GM18508 (cell line): ENCODE measurements around the gene MAP7D2.

Experiments used
- ATAC-seq: cut with Tn5 transposase; IDR thresholded peaks from one replicate; pipeline ENCODE4 v1.9.1; 2021; ENCODE audit warnings: moderate number of reproducible peaks; ENCODE audit not compliant: insufficient read depth, unreplicated experiment

Gene MAP7D2

DNA sequence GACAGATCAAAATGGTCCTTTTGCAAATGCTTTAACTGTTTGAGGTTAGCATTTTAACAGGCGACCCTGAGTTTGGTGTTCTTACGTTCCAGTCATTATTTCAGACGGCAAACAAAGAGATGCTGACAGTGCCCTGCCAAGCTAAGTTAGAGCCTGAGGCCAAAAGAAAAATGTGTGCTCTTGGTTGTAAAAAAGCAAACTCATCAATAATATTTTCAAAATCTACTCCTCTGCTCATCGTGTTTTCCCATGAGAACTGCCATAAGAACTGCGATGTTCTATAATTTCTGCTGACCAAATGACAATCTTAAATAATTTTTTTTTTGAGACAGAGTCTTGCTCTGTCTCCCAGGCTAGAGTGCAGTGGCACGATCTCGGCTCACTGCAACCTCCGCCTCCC, 63.2 kb downstream of the MAP7D2 start:
- no peak for ATAC-seq

DNA sequence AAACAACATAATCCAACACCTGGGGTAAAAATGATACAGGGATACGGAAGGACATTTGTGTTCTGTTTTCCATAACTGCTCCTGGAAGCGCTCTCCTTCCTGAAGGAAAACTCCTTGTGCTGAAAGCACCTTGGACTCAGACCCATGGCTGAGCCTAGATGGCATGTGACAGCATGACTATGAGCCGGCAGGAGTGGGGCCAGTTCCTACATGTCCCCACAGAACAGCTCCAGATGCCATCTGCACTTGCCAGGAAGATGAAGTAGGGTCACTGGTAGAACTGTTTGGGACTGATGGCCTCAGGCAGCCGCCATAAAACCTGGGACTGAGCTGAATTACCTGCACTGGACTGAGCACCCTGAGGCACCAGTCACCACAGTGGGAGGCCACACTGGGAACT, 69.8 kb downstream of the MAP7D2 start:
- no peak for ATAC-seq

DNA sequence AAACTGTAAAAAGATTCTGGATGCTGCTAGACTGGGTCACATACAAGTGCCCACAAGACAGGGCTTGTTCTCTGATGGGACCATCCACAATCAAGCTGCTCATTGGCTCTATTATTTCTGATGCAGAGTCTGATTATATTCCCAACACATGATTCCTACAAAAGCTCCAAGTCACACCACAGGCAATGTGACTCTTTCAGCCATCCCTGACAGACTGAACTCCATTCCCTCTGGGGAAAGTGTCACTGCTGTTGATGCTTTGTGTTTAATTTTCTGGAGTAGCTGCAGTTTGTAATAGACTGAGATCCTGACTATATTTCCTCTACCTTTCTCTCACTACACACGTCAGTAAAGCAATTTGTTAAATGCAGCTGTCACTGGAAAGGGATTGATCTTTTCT, 70.5 kb downstream of the MAP7D2 start:
- ATAC-seq, result no peak

DNA sequence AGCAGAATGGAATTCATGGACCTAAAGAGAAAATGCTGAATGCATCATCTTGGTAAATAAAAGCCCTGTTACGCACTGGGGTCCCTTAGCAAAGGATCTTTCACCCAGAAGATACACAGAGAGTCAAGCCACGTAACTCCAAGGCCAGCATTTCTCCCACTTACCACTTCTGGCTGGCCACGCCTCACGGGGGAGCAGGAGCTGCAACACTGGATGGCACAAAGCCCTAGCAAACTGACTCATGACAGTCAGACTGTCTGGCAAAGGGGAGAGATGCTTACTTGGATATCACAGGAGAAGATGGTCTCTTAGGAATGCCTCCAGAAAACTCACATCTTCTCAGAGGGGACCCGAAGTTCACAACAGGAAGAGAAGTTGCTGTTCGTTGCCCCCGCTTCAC, 74.5 kb downstream of the MAP7D2 start:
- ATAC-seq, result no peak

DNA sequence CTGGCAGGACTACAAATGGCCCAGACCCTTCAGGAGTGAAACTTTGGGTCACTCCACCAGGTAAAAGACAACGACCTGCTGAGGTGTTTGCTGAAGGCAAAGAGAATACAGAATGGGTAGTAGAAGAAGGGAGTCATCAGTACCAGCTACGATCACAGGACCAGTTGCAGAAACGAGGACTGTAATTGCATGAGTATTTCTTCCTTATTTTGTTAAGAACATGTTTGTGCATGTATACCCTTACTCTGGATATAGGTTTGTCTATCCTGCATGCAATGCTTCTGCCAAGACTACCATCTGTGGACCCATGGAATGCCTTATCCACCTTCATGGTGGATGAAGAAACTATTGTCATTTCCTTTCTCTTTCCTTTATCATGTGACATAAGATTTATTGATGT, 77.7 kb downstream of the MAP7D2 start:
- no peak for ATAC-seq

DNA sequence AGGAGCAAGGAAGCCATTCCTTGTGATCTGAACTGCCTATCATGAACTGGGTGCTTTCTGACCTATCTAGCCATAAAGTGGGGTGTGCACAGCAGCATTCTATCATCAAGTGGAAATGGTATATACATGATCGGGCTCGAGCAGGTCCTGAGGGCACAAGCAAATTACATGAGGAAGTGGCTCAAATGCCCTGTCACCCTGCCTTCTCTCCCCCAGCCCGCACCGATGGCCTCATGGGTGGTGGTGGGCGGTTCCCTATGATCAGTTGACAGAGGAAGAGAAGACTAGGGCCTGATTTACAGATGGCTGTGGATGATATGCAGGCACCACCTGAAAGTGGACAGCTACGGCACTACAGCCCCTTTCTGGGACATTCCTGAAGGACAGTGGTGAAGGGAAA, 79.5 kb downstream of the MAP7D2 start:
- no peak for ATAC-seq

DNA sequence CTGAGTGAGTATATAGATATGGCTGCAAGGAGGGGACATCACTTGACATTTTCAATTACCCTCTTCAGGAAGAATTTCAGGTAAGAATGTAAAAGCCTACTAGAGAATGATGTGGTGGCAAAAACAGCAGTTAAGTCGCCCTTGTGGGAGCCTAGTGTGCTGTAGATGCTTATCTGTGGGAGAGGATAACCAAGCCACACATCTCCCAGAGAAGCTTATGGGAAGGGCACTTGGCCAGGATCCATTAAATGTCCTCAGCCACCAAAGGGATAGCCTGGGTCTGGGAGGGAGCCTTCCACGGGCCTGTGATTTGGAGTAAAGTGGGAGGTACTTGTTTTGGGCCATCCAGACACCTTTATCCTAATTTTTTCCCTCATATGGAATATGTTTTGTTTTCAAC, 84.5 kb downstream of the MAP7D2 start:
- ATAC-seq, result no peak

DNA sequence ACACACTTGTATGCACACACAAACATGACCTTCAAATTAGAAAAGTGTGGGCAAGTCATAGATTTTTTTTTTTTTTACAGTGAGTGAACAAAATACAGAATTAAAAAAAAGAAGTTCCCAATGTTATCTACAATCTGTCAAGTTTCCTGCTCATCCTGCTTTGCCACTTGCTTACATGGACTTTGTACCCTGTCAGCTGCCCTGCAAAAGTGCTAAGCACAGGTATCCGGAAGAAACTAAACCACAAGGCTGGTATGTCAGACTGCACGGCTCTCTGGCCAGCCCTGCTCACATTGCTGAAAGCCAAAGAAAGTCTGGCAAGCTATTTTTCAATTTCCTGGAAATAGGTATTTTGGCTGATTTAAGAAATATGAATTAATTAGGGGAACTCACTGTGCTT, 87.0 kb downstream of the MAP7D2 start:
- ATAC-seq, result no peak

DNA sequence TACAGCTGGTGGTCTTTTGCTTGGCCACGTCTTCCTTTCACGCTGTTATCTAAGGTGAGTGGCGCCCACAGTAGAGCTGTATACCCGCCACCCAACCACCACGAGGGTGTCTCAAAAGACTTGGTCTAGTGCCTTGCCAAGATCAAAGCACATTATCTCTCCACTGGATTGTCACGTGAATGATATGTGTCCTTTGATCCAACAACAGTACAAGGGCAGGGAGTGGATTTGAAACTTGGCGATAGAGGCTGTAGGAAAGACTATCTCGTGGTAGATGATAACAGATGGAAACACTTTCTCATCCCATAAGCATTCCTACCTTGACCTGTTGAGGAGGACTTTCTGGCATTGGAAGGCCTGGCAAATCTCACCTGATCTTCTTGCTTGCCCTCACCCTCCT, 88.1 kb downstream of the MAP7D2 start:
- no peak for ATAC-seq

DNA sequence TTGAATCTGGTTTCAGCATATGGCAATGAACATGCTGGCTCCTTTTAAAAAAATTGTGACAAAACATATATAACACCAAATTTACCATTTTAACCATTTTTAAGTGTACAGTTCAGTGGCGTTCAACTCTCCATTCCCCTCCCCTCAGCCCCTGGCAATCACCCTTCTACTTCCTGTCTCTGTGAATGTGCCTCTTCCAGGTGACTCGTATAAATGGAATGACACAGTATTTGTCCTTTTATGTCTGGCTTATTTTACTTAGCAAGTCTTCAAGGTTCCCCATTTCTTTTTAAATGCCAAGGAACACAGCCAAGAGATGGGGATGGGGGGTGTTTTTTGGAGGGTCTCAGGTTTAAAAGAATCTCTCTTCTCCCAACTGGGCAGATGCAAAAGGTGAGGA, 90.4 kb downstream of the MAP7D2 start:
- ATAC-seq, result no peak

DNA sequence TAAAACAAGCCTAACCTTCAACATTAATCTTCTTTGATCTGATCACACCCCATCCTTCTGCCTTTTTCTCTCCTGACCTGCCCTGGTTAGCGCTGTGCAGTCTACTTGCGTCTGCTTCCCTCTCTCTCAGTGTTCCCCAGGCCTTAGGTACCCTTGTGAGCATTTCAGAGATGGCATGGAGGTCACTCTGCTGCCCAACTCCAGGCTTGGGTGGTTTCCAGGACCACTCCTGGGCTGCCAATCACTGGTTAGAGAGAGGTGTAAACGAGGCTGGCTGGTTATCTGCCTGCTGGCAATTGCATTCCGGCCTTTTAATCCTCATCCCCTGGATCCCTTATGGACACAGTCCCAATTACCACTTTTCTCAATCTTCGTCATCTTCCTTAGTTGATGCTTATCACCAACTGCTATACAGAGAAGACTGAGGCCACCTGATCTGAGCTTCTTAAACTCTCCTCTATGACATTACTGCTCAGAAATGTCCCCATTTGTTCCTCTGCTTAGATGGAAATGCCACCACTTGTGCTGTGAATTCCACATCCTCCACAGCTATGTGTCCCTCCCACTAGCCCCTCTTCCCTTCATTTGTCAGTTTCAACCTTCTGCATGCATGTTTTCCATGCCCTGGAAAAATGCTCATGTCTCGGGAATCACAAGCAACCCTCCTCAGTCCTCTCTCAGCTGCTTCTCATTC, 96.9 kb downstream of the MAP7D2 start:
- no peak for ATAC-seq

DNA sequence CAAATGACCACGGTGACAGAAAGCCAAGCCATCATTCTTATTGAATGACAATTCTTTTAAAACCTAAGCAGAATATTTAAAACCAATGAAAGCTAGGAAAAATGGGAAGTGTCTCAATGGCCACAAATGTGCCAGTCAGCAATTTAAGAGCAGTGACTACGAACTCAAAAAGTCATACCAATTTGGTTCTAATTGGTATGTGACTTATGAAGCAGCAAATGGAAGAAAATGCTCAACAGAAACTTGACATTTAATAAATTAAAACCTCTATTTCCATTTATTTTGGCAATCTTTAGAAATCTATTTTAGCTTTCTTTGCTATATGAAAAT, 100.1 kb downstream of the MAP7D2 start:
- no peak for ATAC-seq

DNA sequence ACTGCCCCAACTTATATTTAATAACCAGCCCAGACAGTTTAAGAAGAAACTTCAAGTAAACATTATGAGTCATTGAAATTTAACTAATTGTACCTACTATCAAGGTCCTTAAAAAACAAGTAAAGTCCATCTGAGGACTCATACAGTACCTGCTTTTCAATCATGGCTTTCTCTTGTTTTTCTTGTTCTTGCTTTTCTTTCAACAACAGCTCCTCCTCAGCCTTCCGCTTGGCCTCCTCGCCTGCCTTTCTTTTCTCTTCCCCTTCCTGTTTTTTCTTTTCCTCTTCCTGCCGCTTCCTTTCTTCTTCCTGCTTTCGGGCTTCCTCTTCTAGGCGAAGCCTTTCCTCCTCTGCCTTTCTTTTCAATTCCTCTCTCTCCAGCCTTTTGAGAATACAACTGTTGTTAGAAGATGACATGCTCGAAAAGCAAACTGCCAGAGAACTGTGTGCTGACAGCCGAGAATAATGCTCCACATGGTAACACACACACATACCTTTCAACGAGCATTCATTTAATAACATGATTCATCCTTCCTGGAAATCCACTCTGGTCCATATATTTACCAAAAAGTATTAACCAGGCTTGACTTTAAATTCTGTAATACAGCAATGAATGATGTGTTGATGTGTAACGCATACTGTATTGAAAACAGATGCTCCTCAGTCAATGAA, 100.6 kb downstream of the MAP7D2 start:
- no peak for ATAC-seq

DNA sequence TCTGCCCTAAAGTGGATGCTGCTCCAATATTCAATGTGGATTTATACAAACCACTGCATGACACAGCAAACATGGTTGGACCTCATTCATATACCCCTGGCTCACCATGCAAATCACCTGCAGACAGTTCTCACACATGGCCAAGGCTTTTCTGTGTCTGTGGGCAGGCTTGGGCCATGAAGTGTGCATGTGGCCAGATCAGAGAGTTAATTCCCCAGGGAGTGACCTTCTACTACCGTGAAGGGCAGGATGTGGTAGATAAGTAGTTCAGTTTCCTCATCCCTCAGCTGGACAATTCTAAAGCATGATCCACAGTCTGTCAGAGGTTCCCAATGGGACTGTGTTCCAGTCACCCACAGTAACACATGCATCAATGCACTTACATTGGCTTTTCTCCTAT, 101.3 kb downstream of the MAP7D2 start:
- no peak for ATAC-seq

DNA sequence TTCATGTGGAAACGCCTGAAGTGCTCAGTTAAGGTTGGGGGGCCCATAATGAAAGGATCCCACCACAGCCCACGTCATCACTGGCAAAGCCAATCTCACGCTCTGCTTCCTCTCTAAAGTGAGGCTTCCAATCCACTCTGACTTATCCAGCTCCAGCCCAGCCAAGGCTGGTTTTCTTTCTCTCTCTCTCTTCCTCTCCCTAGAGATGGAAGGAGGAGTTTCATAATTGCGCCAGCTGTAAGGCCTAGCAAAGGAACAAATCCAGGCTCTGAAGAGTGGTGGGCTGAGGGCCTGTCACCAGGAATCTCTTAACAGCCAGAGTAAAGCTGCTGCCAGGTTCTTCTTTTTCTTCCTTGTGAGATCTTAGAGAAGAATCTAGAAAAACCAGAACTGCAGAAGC, 105.1 kb downstream of the MAP7D2 start:
- ATAC-seq, result no peak

DNA sequence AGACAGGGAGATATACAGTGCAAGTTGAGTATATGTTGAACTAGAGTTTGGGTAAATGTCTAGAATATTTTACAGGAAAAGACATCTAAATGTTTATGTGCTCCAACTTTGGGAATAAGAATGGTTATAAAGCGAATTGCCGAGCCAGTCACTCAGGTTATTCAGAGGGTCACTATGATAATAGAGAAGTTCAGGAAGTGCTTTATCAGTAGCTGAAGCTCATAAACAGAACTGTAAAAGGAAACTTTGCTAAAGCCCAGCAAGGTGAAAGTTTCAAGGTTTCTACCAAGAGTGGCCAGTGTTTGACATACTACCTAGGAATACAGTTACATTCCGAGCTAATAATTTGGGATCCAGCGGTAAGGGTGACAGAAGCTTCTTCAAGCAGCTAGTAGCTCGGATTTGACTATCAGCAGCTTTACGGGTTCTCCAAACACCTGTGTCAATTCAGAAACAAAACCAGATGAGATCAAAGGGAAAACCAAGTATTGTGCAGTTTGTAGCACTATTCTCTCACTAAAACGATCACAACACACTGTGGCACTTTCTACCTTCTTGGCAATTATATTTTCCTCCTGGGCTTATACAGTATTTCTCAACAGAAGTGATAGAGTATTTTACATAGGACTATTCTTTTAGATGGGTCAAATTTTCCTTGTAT, 108.6 kb downstream of the MAP7D2 start:
- no peak for ATAC-seq

DNA sequence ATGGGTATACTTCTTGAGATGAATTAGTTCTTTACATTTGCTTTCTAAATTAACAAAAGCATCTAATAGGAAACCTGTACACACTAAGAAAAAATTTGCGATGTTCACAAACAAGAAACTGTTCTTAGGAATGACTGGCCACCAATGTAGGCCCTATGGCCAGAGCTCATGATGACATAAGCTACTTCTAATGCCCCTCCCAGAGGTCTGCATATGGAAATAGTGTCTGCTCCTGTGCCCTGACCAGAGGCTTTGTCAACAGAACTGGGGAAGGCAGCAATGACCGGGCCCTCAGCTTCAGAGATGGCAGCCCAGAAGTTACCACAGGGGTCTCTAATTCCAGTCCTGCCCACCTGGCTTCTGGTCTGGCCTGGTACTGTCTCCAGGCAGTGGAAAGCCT, 110.8 kb downstream of the MAP7D2 start:
- no peak for ATAC-seq

DNA sequence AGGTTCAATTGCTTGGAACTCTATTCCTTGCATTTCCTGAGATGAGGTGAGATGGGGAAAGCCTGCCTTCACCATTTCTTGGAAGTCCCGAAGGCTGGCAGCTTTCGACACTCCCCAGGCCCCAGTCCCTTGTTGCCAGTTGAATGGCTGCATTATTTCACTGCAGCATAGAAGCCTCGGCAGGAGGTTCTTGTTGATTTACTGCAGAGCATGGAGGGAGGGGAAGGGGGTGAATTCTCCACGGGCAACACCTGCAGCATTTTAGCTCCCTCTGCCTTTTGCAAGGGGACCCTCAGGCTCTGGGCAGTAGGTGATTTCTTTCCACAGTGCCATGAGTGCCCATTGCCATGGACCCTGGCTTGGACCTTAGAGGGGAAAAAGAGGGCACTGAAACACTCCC, 115.1 kb downstream of the MAP7D2 start:
- ATAC-seq, result no peak

DNA sequence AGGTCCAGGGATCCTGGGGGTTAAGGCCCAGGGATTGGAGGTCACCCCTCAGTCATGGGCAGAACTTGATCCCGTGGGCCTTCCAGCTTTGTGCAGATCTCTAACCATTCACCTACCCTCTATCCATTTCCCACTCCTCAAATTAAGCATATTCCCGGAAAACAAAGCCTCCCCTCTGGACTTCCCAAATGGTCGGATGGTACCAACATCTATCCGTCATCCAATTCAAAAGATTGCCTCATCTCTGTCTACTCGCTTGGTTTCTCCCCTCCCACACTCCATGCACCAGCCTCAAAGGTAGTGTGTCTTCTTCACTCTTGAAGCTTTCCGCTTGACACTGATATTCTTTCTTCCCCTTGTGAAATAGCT, 125.4 kb downstream of the MAP7D2 start:
- ATAC-seq, result no peak

DNA sequence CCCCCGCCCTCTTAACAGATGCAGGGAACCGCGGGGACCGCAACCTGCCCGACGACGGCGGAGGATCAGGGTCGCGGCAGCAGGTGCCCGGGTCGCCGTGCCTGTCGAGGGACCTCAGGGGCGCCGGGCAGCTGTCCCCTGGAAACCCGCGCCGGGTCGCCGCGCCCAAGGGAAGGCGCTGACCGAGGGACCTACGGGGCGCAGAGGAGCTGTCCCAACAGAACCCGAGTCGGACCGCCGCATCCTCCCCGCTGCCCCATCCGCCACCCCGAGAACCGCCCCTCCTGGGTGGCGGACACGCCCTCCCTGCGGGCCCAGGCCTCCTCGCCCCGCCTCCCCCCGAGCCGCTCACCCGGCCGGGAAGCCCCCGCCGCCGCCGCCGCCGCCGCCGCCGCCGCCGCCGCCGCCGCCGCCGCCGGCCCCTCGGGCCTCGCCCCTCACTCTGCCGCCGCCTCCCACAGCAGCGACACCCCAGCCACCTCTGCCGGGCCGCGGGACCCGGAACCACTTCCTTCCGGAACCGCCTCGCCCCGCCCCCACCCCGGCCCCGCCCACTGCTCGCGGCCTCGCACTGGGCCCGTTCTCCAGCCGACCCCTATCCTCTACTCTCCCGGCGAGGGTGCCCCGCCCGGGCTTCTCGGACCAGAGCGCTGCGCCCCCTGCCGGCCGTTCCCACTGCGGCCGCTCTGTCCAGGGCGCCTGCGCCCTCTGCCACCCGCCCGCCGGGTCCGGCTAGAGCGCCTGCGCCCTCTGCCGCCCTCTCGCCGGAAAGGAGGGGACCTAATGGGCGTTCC, 126.0 kb downstream of the MAP7D2 start, which contains the start of gene BCLAF3:
Gene BCLAF3 (minus strand): TSS at position 506 of the 794 bp plus-strand sequence. CDS start 20,797 bp downstream, outside the sequence.
- peak; percentile 68 for ATAC-seq

DNA sequence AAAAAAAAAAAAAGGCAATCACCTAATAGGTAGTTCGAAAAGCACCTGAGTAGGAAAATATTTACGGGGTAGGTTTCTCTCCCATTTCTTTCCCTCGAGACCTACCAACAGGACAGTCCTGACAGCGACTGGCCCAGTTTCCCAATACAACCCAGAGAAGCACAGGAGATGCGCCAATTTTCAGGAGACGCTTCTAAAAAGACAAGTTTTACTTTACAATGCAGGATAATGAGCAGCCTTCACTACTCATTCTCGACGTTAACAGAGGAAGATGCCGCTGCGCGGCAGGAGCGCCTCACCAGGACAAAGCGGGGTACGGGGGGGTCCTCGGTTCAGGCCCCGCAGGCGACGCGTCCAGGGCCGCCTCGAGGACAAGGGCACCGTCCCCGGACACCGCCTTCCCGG, 126.6 kb downstream of the MAP7D2 start:
- no peak for ATAC-seq
